Nephron progenitor cell (in vitro differentiated cells): Measurements from ENCODE around the gene ASMTL.
A peak's percentile ranks its signal among the peaks of the same experiment; 100 is the strongest.

Source experiments
- DNase-seq: peaks from one replicate; pipeline ENCODE4 v3.0.0; 2021
- H3K27ac Mint-ChIP-seq: 2 replicates; pipeline ENCODE4 v1.8.0; 2021; ENCODE audit warnings: mild to moderate bottlenecking, moderate library complexity, mixed read lengths
- H3K27me3 Mint-ChIP-seq: 2 replicates; pipeline ENCODE4 v1.8.0; 2021; ENCODE audit warnings: mild to moderate bottlenecking, low read depth, mixed read lengths; ENCODE audit not compliant: poor library complexity
- H3K36me3 Mint-ChIP-seq: 2 replicates; pipeline ENCODE4 v1.8.0; 2021; ENCODE audit warnings: low read depth, mixed read lengths
- H3K4me1 Mint-ChIP-seq: 2 replicates; pipeline ENCODE4 v1.8.0; 2021; ENCODE audit warnings: mixed read lengths
- H3K4me3 Mint-ChIP-seq: 2 replicates; pipeline ENCODE4 v1.8.0; 2021; ENCODE audit warnings: mild to moderate bottlenecking, moderate library complexity, mixed read lengths
- H3K9me3 Mint-ChIP-seq: 2 replicates; pipeline ENCODE4 v1.8.0; 2021; ENCODE audit warnings: mild to moderate bottlenecking, moderate library complexity, mixed read lengths
- TF ChIP-seq, protein P1 (sequence below): fragments of 200-600 bp; sonication (generic); IDR thresholded peaks from 2 replicates; pipeline ENCODE4 v1.5.0; 2021; ENCODE audit warnings: antibody characterized with exemption

The ASMTL gene, protein sequence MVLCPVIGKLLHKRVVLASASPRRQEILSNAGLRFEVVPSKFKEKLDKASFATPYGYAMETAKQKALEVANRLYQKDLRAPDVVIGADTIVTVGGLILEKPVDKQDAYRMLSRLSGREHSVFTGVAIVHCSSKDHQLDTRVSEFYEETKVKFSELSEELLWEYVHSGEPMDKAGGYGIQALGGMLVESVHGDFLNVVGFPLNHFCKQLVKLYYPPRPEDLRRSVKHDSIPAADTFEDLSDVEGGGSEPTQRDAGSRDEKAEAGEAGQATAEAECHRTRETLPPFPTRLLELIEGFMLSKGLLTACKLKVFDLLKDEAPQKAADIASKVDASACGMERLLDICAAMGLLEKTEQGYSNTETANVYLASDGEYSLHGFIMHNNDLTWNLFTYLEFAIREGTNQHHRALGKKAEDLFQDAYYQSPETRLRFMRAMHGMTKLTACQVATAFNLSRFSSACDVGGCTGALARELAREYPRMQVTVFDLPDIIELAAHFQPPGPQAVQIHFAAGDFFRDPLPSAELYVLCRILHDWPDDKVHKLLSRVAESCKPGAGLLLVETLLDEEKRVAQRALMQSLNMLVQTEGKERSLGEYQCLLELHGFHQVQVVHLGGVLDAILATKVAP

GRCh38 chrX:1452516-1453394 lies at the start of gene ASMTL:
Gene ASMTL (minus strand): TSS chrX:1452909. CDS start chrX:1452840, 69 bp downstream.
- Mint-ChIP-seq H3K4me3 (peak within 1 kb of the TSS; percentile 86), H3K36me3 (peaks cover 25% of the 10 kb centered on the region), H3K27ac (no peak within 1 kb of the TSS), H3K4me1 (no peaks in the 10 kb centered on the region), H3K27me3 (peaks cover 18% of the 10 kb centered on the region), H3K9me3 (peaks cover 25% of the 10 kb centered on the region)
- TF ChIP-seq, protein P1, sequence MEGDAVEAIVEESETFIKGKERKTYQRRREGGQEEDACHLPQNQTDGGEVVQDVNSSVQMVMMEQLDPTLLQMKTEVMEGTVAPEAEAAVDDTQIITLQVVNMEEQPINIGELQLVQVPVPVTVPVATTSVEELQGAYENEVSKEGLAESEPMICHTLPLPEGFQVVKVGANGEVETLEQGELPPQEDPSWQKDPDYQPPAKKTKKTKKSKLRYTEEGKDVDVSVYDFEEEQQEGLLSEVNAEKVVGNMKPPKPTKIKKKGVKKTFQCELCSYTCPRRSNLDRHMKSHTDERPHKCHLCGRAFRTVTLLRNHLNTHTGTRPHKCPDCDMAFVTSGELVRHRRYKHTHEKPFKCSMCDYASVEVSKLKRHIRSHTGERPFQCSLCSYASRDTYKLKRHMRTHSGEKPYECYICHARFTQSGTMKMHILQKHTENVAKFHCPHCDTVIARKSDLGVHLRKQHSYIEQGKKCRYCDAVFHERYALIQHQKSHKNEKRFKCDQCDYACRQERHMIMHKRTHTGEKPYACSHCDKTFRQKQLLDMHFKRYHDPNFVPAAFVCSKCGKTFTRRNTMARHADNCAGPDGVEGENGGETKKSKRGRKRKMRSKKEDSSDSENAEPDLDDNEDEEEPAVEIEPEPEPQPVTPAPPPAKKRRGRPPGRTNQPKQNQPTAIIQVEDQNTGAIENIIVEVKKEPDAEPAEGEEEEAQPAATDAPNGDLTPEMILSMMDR = no peak
- peak; percentile 100 for DNase-seq

DNA sequence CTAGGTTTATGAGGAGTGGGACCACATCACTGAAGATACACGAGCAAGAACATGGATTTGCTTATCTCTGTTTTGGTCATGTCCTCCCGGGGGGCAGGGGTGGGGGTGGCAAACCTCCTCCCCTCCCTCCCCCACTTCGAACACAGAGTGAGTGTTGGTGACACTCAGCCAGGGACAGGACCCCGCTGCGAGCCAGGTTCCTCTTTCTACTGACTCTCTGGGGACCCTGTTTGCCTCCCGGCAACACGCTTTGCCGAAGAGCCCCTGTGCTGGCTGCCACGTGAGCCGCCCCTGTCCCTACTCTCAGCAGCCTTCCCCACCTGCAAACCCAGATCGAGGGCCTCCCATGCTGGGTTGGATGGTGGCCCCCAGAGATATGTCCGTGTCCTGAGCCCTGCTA lies 49.5 kb upstream of the ASMTL start:
- Mint-ChIP-seq H3K36me3 (no peaks in the 10 kb centered on the region), H3K27ac (no peak overlapping the region), H3K4me3 (no peak overlapping the region), H3K9me3 (no peaks in the 10 kb centered on the region), H3K4me1 (no peaks in the 10 kb centered on the region), H3K27me3 (peaks cover 3% of the 10 kb centered on the region)
- TF ChIP-seq, protein P1 = no peak
- DNase-seq = no peak

DNA sequence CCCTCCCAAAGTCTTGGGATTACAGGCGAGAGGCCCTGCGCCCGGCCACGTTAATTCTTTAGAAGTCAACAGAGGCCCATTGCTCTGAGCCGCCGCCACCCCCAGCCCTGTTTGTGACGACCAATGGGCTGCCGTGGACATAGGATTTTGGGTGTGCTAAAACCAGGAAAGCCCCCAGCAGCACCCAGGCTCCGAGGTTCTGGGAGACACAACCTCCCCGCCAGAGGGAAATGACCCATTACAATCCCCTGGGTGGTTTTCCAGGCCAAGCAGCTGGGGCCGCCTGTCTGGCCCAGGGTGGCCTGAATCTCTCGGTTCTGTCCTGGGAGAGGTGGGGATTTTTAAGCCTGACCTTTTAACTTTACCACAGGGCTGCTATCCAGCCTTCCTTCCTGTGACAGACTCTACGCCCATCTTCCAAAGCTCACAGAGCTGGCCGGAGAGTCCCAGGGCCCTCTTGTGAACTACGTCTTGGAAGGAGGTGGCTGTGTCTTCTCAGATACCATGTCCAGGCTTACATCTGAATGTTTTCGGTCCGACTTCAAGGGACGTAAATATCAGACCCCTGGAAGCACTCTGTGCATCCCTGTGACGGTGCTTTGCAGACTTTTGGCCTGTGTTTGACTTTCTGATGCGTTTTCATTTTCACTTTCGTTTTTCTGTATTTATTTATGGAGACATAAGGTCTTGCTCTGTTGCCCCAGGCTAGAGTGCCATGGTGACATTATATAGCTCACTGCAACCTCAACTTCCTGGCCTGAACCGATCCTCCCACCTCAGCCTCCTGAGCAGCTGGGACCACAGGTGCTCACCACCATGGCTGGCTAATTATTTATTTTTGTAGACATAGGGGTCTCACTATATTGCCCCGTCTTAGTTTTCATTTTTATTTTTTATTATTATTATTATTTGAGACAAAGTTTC lies 48.3 kb upstream of the ASMTL start:
- no peak overlapping the region for H3K4me3 Mint-ChIP-seq
- no peaks in the 10 kb centered on the region for H3K36me3 Mint-ChIP-seq
- DNase-seq = no peak
- TF ChIP-seq, protein P1 = no peak
- no peak overlapping the region for H3K27ac Mint-ChIP-seq
- no peaks in the 10 kb centered on the region for H3K9me3 Mint-ChIP-seq
- H3K4me1 Mint-ChIP-seq = peaks cover 4% of the 10 kb centered on the region
- peaks cover 3% of the 10 kb centered on the region for H3K27me3 Mint-ChIP-seq

DNA sequence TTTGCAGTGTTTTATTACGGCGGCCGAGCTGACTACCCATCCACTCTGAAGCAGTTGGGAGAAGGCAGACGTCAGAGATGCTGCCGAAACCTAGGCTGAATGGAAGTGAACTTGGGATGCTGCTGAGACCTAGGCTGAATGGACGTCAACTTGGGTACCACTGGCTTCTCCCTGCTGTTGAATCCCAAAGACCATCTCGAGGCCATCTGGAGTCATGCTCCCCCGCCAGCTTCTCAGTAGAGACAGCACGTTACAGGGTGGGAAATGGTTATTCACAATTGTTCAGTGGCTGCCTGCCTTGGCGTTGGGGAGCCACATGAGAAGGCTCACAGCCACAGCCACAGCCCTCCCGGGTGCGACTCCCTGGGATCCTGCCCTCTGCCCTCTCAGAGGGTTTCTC lies 43.4 kb upstream of the ASMTL start:
- H3K27ac Mint-ChIP-seq = peak overlapping the region; percentile 54
- H3K4me3 Mint-ChIP-seq = no peak overlapping the region
- peaks cover 11% of the 10 kb centered on the region for H3K4me1 Mint-ChIP-seq
- peaks cover 12% of the 10 kb centered on the region for H3K27me3 Mint-ChIP-seq
- peaks cover 13% of the 10 kb centered on the region for H3K9me3 Mint-ChIP-seq
- H3K36me3 Mint-ChIP-seq = no peaks in the 10 kb centered on the region
- TF ChIP-seq, protein P1 = no peak
- no peak for DNase-seq

- Mint-ChIP-seq H3K4me1 (peaks cover 11% of the 10 kb centered on the region), H3K9me3 (peaks cover 20% of the 10 kb centered on the region)
These were observed 41.3 kb upstream of the ASMTL start for GRCh38 chrX:1493877-1494510.

More at GRCh38 chrX:1493877-1494510, 41.3 kb upstream of the ASMTL start:
- Mint-ChIP-seq H3K27me3 (peaks cover 12% of the 10 kb centered on the region), H3K4me3 (no peak overlapping the region), H3K27ac (no peak overlapping the region), H3K36me3 (no peaks in the 10 kb centered on the region)
- DNase-seq = no peak
- TF ChIP-seq, protein P1 = no peak
